GM23338 (cell line): Measurements from ENCODE around the gene AP1G1. TPM values are rescaled to one million over a fixed set of nuclear protein-coding genes. Genes with fewer than 3 reads are reported as not detected.

Experiments
- ATAC-seq: fragments of 200-7000 bp; cut with Tn5 transposase; 3 replicates; pipeline ENCODE4 v1.9.1; 2020
- DNase-seq: peaks from one replicate; pipeline ENCODE4 v3.0.0-alpha.2; 2015; ENCODE audit warnings: low spot score
- H2AFZ ChIP-seq: fragments of 200-600 bp; sonication (generic); 2 replicates; pipeline ENCODE4 v1.8.0; 2016; ENCODE audit warnings: antibody characterized with exemption, mild to moderate bottlenecking, moderate library complexity
- H3F3A ChIP-seq: fragments of 200-600 bp; sonication (generic); replicated peaks from 2 replicates; pipeline ENCODE4 v1.8.0; 2017; ENCODE audit warnings: antibody characterized with exemption, mixed run types, low read depth
- H3K27ac ChIP-seq: fragments of 200-600 bp; sonication (generic); 2 replicates; pipeline ENCODE4 v1.6.1; 2016; ENCODE audit warnings: low read depth
- H3K27me3 ChIP-seq: fragments of 200-600 bp; sonication (generic); 2 replicates; pipeline ENCODE4 v1.8.0; 2016; ENCODE audit warnings: mild to moderate bottlenecking, mixed run types, moderate library complexity; ENCODE audit not compliant: insufficient read depth
- H3K36me3 ChIP-seq: fragments of 200-600 bp; sonication (generic); 2 replicates; pipeline ENCODE4 v1.8.0; 2016; ENCODE audit warnings: mild to moderate bottlenecking; ENCODE audit not compliant: insufficient read depth
- H3K4me1 ChIP-seq: fragments of 200-600 bp; sonication (generic); 2 replicates; pipeline ENCODE4 v1.8.0; 2016; ENCODE audit warnings: mild to moderate bottlenecking, moderate library complexity; ENCODE audit not compliant: insufficient read depth
- H3K4me2 ChIP-seq: fragments of 200-600 bp; sonication (generic); 2 replicates; pipeline ENCODE4 v1.7.1; 2017; ENCODE audit warnings: mixed run types
- H3K4me3 ChIP-seq: fragments of 200-600 bp; sonication (generic); 2 replicates; pipeline ENCODE4 v1.6.1; 2016; ENCODE audit warnings: mixed run types
- H3K79me2 ChIP-seq: fragments of 200-600 bp; sonication (generic); replicated peaks from 2 replicates; pipeline ENCODE4 v1.8.0; 2017; ENCODE audit warnings: mild to moderate bottlenecking; ENCODE audit not compliant: insufficient read depth
- H3K9me2 ChIP-seq: fragments of 200-600 bp; sonication (generic); 2 replicates; pipeline ENCODE4 v1.8.0; 2017; ENCODE audit not compliant: insufficient read depth
- H4K20me1 ChIP-seq: fragments of 200-600 bp; sonication (generic); replicated peaks from 2 replicates; pipeline ENCODE4 v1.8.0; 2017; ENCODE audit warnings: mild to moderate bottlenecking; ENCODE audit not compliant: insufficient read depth
- H3K27ac Mint-ChIP-seq: 2 replicates; pipeline ENCODE4 v1.8.0; 2020; ENCODE audit warnings: inconsistent platforms, mild to moderate bottlenecking, moderate library complexity, mixed read lengths
- H3K27me3 Mint-ChIP-seq: 3 replicates; pipeline ENCODE4 v1.8.0; 2022; ENCODE audit warnings: low read depth, mild to moderate bottlenecking, moderate library complexity, mixed read lengths, inconsistent platforms; ENCODE audit not compliant: insufficient read depth, poor library complexity
- H3K36me3 Mint-ChIP-seq: 3 replicates; pipeline ENCODE4 v1.8.0; 2021; ENCODE audit warnings: low read depth, mild to moderate bottlenecking, inconsistent platforms, moderate library complexity, mixed read lengths
- H3K4me1 Mint-ChIP-seq: 3 replicates; pipeline ENCODE4 v1.8.0; 2020; ENCODE audit warnings: mild to moderate bottlenecking, inconsistent platforms, mixed read lengths
- H3K4me3 Mint-ChIP-seq: 3 replicates; pipeline ENCODE4 v1.8.0; 2021; ENCODE audit warnings: moderate library complexity, mild to moderate bottlenecking, inconsistent platforms, mixed read lengths
- H3K9me3 Mint-ChIP-seq: 3 replicates; pipeline ENCODE4 v1.8.0; 2020; ENCODE audit warnings: moderate library complexity, mild to moderate bottlenecking, inconsistent platforms, mixed read lengths
- CREB1 ChIP-seq: fragments of 250-450 bp; sonication (Bioruptor Pico); IDR thresholded peaks from 2 replicates; pipeline ENCODE4 v1.5.0; 2020; ENCODE audit warnings: low read depth, mild to moderate bottlenecking, moderate library complexity
- EZH2 ChIP-seq: fragments of 200-600 bp; sonication (generic); IDR thresholded peaks from one replicate; pipeline ENCODE4 v1.8.0; 2017; ENCODE audit warnings: antibody characterized with exemption, mild to moderate bottlenecking, low read depth; ENCODE audit not compliant: unreplicated experiment
- JUNB ChIP-seq: IDR thresholded peaks from one replicate; pipeline ENCODE4 v1.6.1; 2016; ENCODE audit warnings: antibody characterized with exemption; ENCODE audit not compliant: unreplicated experiment
- NANOG ChIP-seq: IDR thresholded peaks from 2 replicates; pipeline ENCODE4 v1.6.1; 2016; ENCODE audit warnings: antibody characterized with exemption, borderline replicate concordance
- ZNF331 ChIP-seq: fragments of 250-450 bp; sonication (Bioruptor Pico); IDR thresholded peaks from 2 replicates; pipeline ENCODE4 v1.5.0; 2020; ENCODE audit warnings: low read depth, mild to moderate bottlenecking, moderate library complexity
- ZNF462 ChIP-seq: fragments of 250-450 bp; sonication (Bioruptor Pico); IDR thresholded peaks from 2 replicates; pipeline ENCODE4 v1.5.0; 2020; ENCODE audit warnings: mild to moderate bottlenecking, moderate library complexity
- polyA plus RNA-seq: library from polyadenylated mRNA; unstranded; fragments of >200 nt; fragmentation: Nextera tagmentation; extraction: Ambion mirVana; gene quantifications from 2 replicates; pipeline ENCODE4 v1.2.1, GENCODE V29; 2016
- total RNA-seq: library from RNA; depleted of rRNA; stranded (reverse); fragments of >200 nt; shearing (Covaris generic); gene quantifications from 2 replicates; pipeline ENCODE4 v1.2.3, GENCODE V29; 2014

Gene AP1G1
- total and polyA plus RNA-seq, 2 experiments from 2014 or later: 16.3 to 73.3 TPM

- TF ChIP-seq CREB1 (CRISPR knock-in tag): no peak
Measured at GRCh38 chr16:71769222-71769621, 39.4 kb downstream of the AP1G1 start (continued).

DNA sequence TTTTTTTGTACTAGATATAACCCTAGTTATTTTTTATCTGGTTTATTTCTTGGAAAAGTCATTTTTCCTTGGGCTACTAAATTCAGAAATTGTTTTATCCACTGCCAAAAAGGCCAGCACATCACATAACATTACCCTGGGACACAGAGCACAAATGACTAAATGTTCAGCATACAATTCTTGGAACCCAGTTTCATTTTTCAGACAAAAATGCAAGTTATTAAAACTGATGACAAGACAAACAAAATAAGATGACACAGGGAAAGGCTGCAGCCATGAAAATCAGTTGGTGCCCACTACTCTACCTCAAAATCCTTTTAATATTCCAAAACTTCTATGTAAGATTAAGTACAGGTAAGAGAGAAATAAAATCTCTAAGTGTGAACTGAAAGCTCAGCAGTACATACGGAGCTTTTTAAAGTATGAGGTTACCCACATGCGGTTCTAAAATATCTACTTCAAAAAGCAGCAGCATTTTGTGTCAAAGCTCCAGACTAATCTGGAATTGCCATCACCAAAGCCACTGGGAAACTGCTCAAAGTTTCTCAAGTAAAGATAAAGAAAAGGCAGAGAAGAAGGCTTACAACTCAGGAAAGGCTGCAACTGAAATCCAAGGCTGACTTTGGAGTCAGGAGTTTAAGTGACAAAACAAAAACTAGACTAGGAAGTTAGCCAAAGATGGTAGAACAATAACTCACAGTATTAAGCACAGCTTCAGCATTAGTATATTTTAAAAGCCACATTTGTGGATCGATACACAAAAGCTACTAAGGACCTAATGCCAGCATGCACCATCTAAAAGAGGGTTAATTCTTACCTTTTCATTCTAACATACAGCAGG, 41.4 kb downstream of the AP1G1 start:
- Histone ChIP-seq H3K4me3 (no peak overlapping the region), H3K27me3 (no peaks in the 10 kb centered on the region), H3K4me1 (no peaks in the 10 kb centered on the region), H3K79me2 (no peaks in the 10 kb centered on the region), H3K27ac (no peak overlapping the region), H2AFZ (no peak overlapping the region), H3F3A (no peaks in the 10 kb centered on the region; the same call in 1 of the 2 replicates), H3K4me2 (no peak overlapping the region), H3K9me2 (no peaks in the 10 kb centered on the region), H3K36me3 (peaks cover 17% of the 10 kb centered on the region), H4K20me1 (no peaks in the 10 kb centered on the region; the same call in 1 of the 2 replicates)
- H3K4me1 Mint-ChIP-seq: no peaks in the 10 kb centered on the region
- H3K27ac Mint-ChIP-seq: no peak overlapping the region
- no peak for TF ChIP-seq EZH2
- TF ChIP-seq ZNF331 (CRISPR knock-in tag): no peak
- TF ChIP-seq JUNB: no peak
- TF ChIP-seq NANOG: no peak
- no peak for TF ChIP-seq ZNF462 (CRISPR knock-in tag)
- TF ChIP-seq CREB1 (CRISPR knock-in tag): no peak
- no peak overlapping the region for H3K4me3 Mint-ChIP-seq
- peaks cover 1% of the 10 kb centered on the region for H3K27me3 Mint-ChIP-seq
- ATAC-seq: no peak
- peaks cover 45% of the 10 kb centered on the region for H3K36me3 Mint-ChIP-seq
- no peaks in the 10 kb centered on the region for H3K9me3 Mint-ChIP-seq
- no peak for DNase-seq
